ENCODE data around the gene RELL2.

DNA sequence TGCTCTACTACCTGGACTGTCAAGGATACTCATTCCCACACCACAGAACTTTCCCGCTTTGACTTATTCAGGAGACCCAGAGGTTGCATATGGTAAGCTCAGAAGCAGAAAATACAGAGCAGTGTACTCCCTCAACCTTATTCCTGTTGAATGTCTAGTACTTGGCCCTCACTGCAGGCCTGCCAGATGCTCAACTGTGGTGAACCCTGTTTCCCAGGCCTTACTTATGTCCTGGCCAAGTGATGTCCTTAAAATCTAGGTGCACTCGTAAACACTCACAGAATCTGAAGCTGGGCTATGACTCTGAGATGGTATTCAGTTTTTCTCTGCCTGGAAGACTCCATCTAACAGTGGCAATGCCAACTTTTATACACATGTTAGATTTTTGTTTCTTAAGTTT is 39.0 kb upstream of the RELL2 start:
- TF ChIP-seq, protein P1, sequence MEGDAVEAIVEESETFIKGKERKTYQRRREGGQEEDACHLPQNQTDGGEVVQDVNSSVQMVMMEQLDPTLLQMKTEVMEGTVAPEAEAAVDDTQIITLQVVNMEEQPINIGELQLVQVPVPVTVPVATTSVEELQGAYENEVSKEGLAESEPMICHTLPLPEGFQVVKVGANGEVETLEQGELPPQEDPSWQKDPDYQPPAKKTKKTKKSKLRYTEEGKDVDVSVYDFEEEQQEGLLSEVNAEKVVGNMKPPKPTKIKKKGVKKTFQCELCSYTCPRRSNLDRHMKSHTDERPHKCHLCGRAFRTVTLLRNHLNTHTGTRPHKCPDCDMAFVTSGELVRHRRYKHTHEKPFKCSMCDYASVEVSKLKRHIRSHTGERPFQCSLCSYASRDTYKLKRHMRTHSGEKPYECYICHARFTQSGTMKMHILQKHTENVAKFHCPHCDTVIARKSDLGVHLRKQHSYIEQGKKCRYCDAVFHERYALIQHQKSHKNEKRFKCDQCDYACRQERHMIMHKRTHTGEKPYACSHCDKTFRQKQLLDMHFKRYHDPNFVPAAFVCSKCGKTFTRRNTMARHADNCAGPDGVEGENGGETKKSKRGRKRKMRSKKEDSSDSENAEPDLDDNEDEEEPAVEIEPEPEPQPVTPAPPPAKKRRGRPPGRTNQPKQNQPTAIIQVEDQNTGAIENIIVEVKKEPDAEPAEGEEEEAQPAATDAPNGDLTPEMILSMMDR (IDR thresholded peaks at IDR 0.05 in 8 of 11, conservative IDR thresholded peaks at IDR 0.05 in 3 of 11): no peak
- TF ChIP-seq POLR2A (IDR thresholded peaks at IDR 0.05) (no peak), POLR2AphosphoS5 (IDR thresholded peaks at IDR 0.05) (no peak)
